Neural cell (in vitro differentiated cells): ENCODE results near the gene COL23A1. TPM values are rescaled to one million over a fixed set of nuclear protein-coding genes. Genes with fewer than 3 reads are reported as not detected.
"Not testable (repeated sequence)": the region's sequence is repeated elsewhere in the genome, so short reads cannot be mapped to it uniquely, and the experiment has no call there.

Experiments used
- H2AFZ ChIP-seq: fragments of 200-600, 300-800 bp; sonication (generic), shearing (Covaris generic); 2 replicates; pipeline ENCODE4 v1.6.0; 2014; ENCODE audit warnings: low read depth, mild to moderate bottlenecking, antibody characterized with exemption, low read length, moderate library complexity
- H3F3A ChIP-seq: fragments of 200-600 bp; shearing (Covaris generic); 2 replicates; pipeline ENCODE4 v1.6.1; 2016; ENCODE audit warnings: mild to moderate bottlenecking, moderate library complexity, mixed read lengths, antibody characterized with exemption, low read length; ENCODE audit not compliant: insufficient read depth, poor library complexity, severe bottlenecking
- H3K27ac ChIP-seq: fragments of 200-600, 300-800 bp; sonication (generic), shearing (Covaris generic); 2 replicates; pipeline ENCODE4 v1.5.1; 2014; ENCODE audit warnings: mild to moderate bottlenecking, low read length, moderate library complexity
- H3K27me3 ChIP-seq: fragments of 300-800, 200-600 bp; sonication (generic), shearing (Covaris generic); 2 replicates; pipeline ENCODE4 v1.6.0; 2014; ENCODE audit warnings: mild to moderate bottlenecking, low read depth, low read length, moderate library complexity; ENCODE audit not compliant: insufficient read depth
- H3K36me3 ChIP-seq: fragments of 300-800, 200-600 bp; sonication (generic), shearing (Covaris generic); 2 replicates; pipeline ENCODE4 v1.5.1; 2014; ENCODE audit warnings: mild to moderate bottlenecking, antibody characterized with exemption, low read length, moderate library complexity; ENCODE audit not compliant: insufficient read depth
- H3K4me2 ChIP-seq: fragments of 300-800, 200-600 bp; sonication (generic), shearing (Covaris generic); 2 replicates; pipeline ENCODE4 v1.6.0; 2014; ENCODE audit warnings: mild to moderate bottlenecking, low read length
- H3K4me3 ChIP-seq: fragments of 300-800, 200-600 bp; sonication (generic), shearing (Covaris generic); 2 replicates; pipeline ENCODE4 v1.5.1; 2014; ENCODE audit warnings: mild to moderate bottlenecking, low read length, moderate library complexity
- H3K79me2 ChIP-seq: fragments of 200-600 bp; shearing (Covaris generic); replicated peaks from 2 replicates; pipeline ENCODE4 v1.6.0; 2014; ENCODE audit warnings: mild to moderate bottlenecking, low read length, moderate library complexity; ENCODE audit not compliant: insufficient read depth
- H3K9ac ChIP-seq: fragments of 300-800, 200-600 bp; sonication (generic), shearing (Covaris generic); 2 replicates; pipeline ENCODE4 v1.6.1; 2016; ENCODE audit warnings: mild to moderate bottlenecking, low read length, mixed read lengths
- H3K9me2 ChIP-seq: fragments of 200-600 bp; shearing (Covaris generic); 2 replicates; pipeline ENCODE4 v1.6.1; 2016; ENCODE audit warnings: mild to moderate bottlenecking, low read length, mixed read lengths; ENCODE audit not compliant: insufficient read depth
- H3K9me3 ChIP-seq: fragments of 200-600, 300-800 bp; sonication (generic), shearing (Covaris generic); 2 replicates; pipeline ENCODE4 v1.6.1; 2016; ENCODE audit warnings: mild to moderate bottlenecking, mixed run types, low read length, moderate library complexity, mixed read lengths
- H4K20me1 ChIP-seq: fragments of 200-600 bp; shearing (Covaris generic); 2 replicates; pipeline ENCODE4 v1.6.1; 2016; ENCODE audit warnings: mild to moderate bottlenecking, mixed run types; ENCODE audit not compliant: insufficient read depth
- CTCF ChIP-seq: fragments of 450-650 bp; IDR thresholded peaks from 2 replicates; pipeline ENCODE4 v1.5.1; 2014; ENCODE audit warnings: antibody characterized with exemption, mild to moderate bottlenecking, moderate library complexity; ENCODE audit not compliant: poor library complexity, severe bottlenecking
- EP300 ChIP-seq: fragments of 450-650 bp; conservative IDR thresholded peaks from 2 replicates; pipeline ENCODE4 v1.6.1; 2014; ENCODE audit warnings: antibody characterized with exemption, mild to moderate bottlenecking, moderate library complexity; ENCODE audit not compliant: poor library complexity, severe bottlenecking
- EZH2 ChIP-seq: fragments of 200-600, 300-800 bp; shearing (Covaris generic), sonication (generic); IDR thresholded peaks from 2 replicates; pipeline ENCODE4 v1.6.1; 2014; ENCODE audit warnings: antibody characterized with exemption, low read length, borderline replicate concordance, mild to moderate bottlenecking; ENCODE audit not compliant: insufficient read depth, poor library complexity, severe bottlenecking
- MXI1 ChIP-seq: fragments of 450-650 bp; conservative IDR thresholded peaks from 2 replicates; pipeline ENCODE4 v1.6.1; 2014; ENCODE audit warnings: antibody characterized with exemption, mild to moderate bottlenecking; ENCODE audit not compliant: poor library complexity, severe bottlenecking
- POLR2AphosphoS5 ChIP-seq: IDR thresholded peaks from 2 replicates; pipeline ENCODE4 v1.6.1; 2012
- RAD21 ChIP-seq: fragments of 450-650 bp; conservative IDR thresholded peaks from 2 replicates; pipeline ENCODE4 v1.6.1; 2014; ENCODE audit warnings: antibody characterized with exemption, mild to moderate bottlenecking, moderate library complexity
- REST ChIP-seq: IDR thresholded peaks from 2 replicates; pipeline ENCODE4 v1.6.1; 2012; ENCODE audit warnings: borderline replicate concordance
- SMC3 ChIP-seq: fragments of 450-650 bp; conservative IDR thresholded peaks from 2 replicates; pipeline ENCODE4 v1.6.1; 2014; ENCODE audit warnings: antibody characterized with exemption, mild to moderate bottlenecking, moderate library complexity; ENCODE audit not compliant: poor library complexity
- TAF1 ChIP-seq: IDR thresholded peaks from 2 replicates; pipeline ENCODE4 v1.6.1; 2012; ENCODE audit warnings: low read depth
- polyA plus RNA-seq: library from polyadenylated mRNA; depleted of rRNA; stranded (reverse); fragments of >200 nt; gene quantifications from 2 replicates; pipeline ENCODE4 v1.2.3, GENCODE V29; 2014

The COL23A1 gene
- polyA plus RNA-seq, 1 donor from 2014 or later, result not detected

- peaks cover 6% of the 10 kb centered on the region for H3K9me3 ChIP-seq
- H3F3A ChIP-seq, result no peaks in the 10 kb centered on the region
- peak overlapping the region; percentile 54 for H3K27ac ChIP-seq
- no peaks in the 10 kb centered on the region for H3K36me3 ChIP-seq
- peak overlapping the region; percentile 5 for H3K4me2 ChIP-seq
- H3K27me3 ChIP-seq, result no peaks in the 10 kb centered on the region
- no peak overlapping the region for H3K9ac ChIP-seq
- no peaks in the 10 kb centered on the region for H3K79me2 ChIP-seq
- no peaks in the 10 kb centered on the region for H3K9me2 ChIP-seq
- no peaks in the 10 kb centered on the region for H4K20me1 ChIP-seq
- H3K4me3 ChIP-seq, result peak overlapping the region; percentile 18
- H2AFZ ChIP-seq, result no peak overlapping the region
- no peak for TF ChIP-seq EP300
- TF ChIP-seq CTCF, result no peak
- no peak for TF ChIP-seq MXI1
- TF ChIP-seq EZH2, result no peak
- TF ChIP-seq REST, result no peak
- TF ChIP-seq TAF1, result no peak
- TF ChIP-seq SMC3, result no peak
- no peak for TF ChIP-seq RAD21
- TF ChIP-seq POLR2AphosphoS5, result no peak
Observed at GRCh38 chr5:178488696-178489095, 101.5 kb downstream of the COL23A1 start.

- H3K4me3 ChIP-seq, result peak overlapping the region; percentile 18
- H3K36me3 ChIP-seq, result no peaks in the 10 kb centered on the region
- H3K27ac ChIP-seq, result peak overlapping the region; percentile 54
- H2AFZ ChIP-seq, result no peak overlapping the region
- no peaks in the 10 kb centered on the region for H3K79me2 ChIP-seq
- no peaks in the 10 kb centered on the region for H3K27me3 ChIP-seq
- H3K4me2 ChIP-seq, result peak overlapping the region; percentile 5
- no peaks in the 10 kb centered on the region for H3F3A ChIP-seq
- H3K9me3 ChIP-seq, result peaks cover 6% of the 10 kb centered on the region
- no peaks in the 10 kb centered on the region for H3K9me2 ChIP-seq
- TF ChIP-seq CTCF (no peak), TAF1 (no peak)
- no peak overlapping the region for H3K9ac ChIP-seq
- no peaks in the 10 kb centered on the region for H4K20me1 ChIP-seq
Observed at GRCh38 chr5:178487911-178488600, 102.1 kb downstream of the COL23A1 start.

GRCh38 chr5:178486878-178487512 lies 103.2 kb downstream of the COL23A1 start:
- H3K27ac ChIP-seq, H3K36me3 ChIP-seq, H3K4me2 ChIP-seq, H3K79me2 ChIP-seq, H4K20me1 ChIP-seq, H3F3A ChIP-seq, H3K27me3 ChIP-seq, H3K9ac ChIP-seq, H3K9me3 ChIP-seq, H3K4me3 ChIP-seq, H3K9me2 ChIP-seq, H2AFZ ChIP-seq: not testable (repeated sequence)
